Retina (tissue), 1 donor: ENCODE results near the gene ADCY1.

Experiments used
- DNase-seq: peaks from one replicate; pipeline ENCODE4 v3.0.0-alpha.2; 2016

ADCY1 gene

DNA sequence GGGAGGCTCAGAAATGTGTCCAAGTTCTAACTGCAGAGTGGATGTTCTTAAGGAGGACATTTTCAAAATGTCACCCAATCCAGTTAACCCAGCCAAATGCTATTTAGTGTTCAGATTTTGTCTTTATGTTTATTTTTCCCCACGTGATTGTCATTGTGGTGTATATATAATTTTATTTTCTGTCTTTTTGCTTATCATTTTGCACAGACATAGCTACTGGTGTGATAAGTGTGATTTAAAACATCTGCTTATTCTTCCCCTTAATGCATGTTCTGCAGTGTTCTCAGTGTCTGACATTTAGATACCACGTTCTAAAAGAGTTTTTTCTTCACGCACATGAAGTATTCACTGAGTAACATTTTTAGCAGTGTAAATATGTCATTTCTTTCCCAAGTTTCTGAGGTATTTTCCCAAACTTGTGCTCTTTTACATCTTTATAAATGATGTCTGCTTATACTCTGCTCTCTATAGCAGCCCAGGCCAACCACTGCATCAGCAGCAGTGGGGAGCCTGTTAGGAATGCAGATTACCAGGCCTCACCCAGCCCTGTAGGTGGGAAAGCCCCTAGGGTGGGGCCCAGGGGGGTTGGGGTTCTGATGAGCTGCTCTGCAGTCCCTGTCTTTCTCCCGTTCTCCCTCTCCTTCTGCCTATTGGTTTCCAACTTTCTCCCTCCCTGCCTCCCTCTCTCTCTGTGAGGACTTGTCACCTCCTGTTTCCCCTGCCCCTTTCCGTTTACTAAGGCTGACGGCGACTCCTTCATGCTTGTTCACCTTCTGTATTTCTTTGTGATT is 20.8 kb downstream of the ADCY1 start:
- no peak for DNase-seq

DNA sequence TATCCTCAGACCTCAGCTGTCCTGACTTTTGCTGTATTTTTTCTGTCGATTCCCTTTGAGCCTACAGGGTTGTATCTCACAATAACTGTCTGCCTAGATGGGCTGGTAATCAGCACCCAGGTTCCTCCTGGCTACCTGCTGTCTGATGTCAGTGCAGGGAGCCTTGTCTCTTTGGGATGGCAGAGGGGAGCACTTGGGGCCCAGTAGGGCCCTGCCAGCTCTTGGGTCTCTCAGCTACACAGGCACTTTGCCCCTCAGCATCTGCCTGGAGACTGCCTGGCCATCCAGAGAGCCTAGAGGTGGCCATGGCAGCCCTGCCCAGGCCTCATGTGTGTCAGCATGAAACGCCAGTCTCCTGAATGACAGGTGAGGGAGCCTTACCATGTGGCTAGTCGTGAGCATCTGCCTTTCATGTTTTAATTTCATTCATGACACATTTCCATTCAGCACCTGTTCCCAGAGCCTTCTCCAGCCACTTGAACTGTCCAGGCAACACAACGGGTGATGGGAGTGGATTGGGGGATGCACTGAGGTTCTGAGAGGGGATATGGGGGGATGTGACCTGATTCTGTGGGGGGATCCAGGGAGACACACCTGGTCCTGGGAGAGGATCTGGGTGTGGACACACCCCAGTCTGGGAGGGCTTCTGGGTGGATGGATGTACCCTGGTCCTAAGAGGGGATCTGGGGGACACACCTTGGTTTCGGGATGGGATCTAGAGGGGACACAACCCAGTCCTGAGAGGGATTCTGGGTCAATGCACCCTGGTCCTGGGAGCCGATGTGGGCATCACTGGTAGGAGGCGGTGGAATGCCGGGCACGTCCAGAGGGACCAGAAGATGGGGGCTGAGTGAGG is 21.9 kb downstream of the ADCY1 start:
- no peak for DNase-seq

DNA sequence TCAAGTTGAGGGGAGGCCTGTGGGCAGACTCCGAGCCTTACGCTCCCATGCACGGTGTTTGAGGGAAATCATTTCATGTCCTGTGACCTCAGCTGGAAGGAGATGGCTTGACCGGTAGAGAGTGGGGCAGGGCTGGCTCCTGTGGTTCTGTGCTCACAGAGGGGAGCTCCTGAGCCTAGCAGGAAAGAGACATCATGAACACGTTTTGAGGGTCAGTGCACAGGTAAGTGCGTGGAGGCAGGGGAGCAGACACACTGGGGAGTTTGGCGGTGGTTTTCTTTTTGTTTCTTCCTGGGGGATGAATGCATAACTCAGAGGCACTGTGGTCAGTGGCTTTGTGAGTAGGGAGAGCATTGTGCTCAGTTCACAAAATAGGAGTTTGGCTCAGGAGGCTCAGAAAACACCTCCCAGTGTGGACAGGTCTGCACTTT is 22.5 kb downstream of the ADCY1 start:
- no peak for DNase-seq

DNA sequence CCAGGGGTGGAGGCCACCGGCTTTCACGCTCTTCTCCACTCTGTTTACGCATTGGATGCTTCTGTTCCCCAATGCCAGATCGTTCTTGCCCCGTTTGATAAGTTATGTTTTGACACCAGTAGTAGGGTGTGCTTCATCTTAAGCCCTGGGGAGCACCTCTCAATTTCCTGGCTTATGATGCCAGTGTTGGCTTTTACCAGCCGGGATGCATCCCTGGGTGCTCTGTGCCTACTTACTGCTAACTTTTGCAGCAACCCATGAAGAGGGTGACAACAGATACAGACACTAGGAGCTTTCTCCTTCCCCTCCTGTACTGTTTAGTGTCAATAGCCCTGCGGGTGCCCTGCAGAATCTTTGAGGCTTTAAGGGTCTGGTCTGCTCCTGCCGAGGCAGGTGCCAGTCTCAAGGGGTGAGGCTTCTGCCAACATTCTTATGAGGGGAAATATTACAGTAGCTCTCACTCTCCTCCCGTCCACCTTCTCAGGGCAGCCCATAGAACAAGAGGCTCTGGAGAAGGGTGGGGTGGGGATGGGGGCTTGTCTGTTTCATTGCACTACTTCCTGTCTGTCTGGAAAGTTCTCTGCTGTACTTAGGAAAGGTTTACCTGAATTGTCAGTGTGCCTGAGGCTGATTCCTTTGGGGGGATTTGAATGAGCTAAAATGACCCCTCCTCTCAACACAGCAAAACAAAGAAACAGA is 23.3 kb downstream of the ADCY1 start:
- no peak for DNase-seq

DNA sequence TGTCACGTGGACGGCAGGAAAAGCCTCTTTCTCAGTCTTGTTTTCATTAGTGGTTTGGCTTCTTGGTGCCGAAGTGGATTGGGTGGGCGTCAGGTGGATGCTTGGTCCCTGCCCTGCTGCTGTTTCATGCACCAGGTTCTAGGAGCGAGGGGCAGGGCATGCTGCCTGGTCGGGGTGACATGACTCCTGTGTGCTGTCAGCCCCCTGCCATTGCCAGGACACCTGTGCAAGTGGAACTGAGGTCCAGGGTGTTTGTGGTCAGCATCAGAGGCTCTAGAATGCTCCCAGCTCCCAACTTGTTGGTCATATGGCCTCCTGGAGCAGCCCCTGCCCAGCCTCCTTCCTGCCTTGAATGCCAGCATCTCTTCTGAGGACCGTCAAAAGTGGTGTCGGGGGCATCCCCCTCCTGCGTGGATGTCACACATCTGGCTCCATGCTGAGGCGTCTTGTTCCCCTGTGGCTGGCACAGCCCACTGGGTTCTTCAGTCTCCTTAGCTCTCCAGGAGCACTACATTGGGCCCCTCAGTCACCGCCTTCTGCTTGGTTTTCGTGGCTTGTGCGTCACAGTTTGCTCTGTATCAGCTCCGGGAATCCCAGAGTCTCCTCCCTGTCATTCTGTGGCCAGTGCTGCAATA is 24.8 kb downstream of the ADCY1 start:
- DNase-seq: no peak

DNA sequence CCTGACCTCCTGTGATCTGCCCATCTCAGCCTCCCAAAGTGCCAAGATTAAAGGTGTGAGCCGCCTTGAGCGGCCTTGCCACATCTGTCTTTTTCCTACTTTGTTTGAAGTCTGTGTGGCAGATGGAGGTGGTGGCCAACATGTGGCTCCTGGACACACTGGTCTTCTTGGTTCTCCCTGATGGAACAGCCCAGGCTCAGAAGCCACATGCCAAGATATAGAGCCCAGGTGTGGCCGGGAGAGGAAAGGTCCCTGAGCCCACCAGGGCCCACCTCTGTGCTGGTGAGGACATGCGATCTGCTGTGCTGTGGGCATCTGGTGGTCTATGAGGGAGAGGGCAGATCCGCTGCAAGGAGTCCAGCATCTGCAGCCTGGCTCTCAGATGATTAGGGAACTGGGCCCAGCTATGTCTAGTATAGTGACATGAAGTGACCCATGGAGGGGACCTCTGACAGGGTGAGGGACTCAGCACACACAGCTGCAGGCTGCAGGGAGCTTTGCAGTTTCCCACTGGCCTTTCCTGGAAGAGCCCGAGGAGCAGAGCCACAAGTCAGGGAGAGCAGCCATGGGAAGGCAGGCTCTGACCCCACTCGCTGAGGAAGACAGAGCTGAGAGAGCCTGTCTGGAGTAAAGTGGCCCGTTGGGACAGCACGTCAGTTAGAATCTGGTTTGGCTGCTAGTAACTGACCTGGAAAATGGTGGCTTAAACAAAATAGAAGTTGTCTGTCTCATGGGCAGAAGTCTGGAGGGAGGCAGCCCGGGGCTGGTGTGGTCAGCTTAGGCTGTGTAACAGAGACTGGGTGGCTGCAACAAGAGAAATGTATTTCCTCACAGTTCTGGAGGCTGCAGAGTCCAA is 25.9 kb downstream of the ADCY1 start:
- DNase-seq: peak; percentile 75

DNA sequence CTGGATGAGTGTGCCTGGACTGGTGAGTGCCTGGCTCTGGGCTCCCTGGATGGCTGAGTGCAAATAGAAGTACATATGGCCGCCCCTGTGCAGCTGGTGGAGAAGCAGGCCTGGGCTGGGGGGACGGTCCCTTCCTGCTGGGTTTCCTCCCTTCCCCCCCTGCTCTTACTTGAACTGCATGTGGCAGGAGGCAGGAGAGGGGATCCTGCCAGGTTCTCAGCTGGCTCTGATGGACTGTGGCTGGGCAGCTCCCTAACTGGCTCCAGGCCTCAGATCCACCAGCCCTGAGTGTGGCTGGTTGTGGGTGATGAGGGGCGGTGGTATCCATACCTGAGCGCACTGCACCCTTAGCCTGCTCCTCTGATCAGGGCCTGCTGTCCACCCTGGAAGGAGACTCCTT is 26.9 kb downstream of the ADCY1 start:
- no peak for DNase-seq

DNA sequence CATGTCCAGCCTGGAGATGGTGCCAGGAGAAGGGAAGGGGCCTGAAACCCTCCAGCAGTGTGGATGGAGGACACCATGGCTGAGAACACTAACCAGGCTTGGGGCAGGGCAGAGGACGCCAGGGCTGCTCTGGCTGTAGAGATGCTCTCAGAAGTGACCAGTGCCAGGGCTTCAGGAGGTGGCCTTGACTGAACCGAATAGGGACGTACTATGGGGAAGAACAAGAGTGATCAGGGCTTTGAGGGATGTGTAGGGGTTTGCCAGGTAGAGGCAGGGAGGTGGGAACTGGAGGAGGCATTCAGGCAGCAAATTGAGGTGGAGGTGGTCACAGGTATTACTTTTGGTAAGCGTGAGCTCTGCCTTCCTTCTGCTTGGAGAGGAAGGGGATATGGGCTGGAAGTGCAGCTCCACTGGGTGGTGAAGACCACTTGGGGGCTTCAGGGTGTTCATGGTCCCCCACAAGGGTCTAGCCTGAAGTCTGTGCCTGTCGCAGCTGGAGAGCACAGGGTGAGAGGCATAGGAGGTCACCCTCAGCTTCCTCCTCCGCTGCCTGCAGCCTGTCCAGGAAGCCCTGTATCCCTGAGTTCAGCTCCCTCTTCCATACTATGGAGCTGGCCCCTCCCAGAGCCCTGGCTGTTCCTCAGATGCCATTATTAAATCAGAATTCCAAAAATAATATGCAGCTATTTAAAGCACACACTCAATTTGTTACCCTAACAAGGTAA is 27.8 kb downstream of the ADCY1 start:
- DNase-seq: no peak

DNA sequence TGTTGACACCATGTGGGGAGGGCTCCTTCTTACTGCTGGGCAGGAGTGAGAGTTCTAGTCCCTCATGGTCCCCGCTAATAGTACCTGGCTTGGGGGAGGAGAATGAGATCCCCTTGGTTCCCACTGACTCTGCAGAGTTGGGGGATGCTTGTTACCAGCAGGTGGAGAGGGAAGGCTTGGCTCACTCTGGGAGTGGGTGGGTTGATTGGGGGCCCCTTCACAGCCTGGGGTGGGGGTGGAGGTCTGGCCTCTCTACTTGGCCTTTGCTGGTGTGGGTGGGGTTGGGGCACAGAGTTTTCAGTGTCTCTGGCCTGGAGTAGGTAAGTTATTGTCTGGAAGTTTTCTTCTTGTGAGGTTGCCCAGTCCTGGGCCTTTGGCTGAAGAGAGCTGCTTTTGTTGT is 31.9 kb downstream of the ADCY1 start:
- no peak for DNase-seq

DNA sequence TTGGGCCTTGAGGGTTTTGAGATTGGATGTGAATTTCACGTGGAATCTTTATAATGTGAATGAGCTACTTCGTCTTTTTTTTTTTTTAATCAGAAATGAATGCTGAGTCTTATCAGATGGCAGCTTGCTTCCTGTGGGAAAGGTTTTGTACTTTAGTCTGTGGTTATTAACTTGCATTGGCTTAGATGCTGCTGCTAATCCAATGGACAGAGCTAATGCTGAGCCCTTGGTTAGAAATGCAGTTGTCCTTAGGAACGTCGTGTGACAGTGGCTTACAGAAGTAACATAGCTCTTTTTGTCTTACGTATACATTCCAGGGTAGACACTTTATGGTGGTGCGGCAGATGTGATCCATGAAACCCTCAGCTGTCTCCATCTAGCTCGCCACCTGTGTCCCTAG is 32.8 kb downstream of the ADCY1 start:
- no peak for DNase-seq

DNA sequence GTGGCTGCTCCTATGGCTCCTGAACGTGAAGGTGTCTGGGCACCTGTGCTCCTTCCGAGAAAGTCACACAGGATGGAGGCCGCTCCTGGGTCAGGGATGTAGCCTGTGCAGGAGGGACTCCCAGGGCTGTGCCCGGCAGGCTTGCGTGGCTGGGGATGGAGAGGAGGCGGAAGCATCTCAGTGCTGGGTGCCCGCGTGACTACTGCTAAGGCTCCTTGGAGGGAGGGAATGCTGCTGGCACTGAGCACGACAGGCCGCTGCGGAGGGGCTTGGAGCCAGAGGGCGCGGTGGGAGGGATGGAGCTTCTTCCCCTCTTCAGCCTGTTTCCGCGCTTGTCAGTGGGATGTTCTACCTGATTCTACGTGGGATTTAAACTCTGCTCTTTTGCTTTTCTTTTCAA is 35.0 kb downstream of the ADCY1 start:
- DNase-seq: no peak

DNA sequence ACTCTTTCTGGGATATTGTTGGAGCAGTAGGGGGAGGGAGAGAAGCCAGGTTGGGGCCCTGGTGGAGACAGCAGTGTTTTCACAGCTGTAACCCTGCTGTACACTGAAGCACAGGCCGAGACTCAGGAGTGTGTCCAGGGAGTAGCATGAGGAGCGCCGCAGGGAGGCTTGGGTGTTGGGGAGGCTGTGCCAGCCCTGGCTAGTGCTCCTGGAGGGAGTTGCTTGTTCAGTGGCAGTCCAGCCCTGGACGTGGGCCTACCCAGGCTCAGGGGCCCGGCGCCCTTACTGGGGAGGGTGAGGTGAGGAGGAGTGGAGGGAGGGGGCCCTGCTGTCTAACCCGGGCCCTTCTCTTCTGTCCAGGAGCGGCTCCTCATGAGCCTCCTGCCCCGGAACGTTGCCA is 35.9 kb downstream of the ADCY1 start:
- DNase-seq: no peak

DNA sequence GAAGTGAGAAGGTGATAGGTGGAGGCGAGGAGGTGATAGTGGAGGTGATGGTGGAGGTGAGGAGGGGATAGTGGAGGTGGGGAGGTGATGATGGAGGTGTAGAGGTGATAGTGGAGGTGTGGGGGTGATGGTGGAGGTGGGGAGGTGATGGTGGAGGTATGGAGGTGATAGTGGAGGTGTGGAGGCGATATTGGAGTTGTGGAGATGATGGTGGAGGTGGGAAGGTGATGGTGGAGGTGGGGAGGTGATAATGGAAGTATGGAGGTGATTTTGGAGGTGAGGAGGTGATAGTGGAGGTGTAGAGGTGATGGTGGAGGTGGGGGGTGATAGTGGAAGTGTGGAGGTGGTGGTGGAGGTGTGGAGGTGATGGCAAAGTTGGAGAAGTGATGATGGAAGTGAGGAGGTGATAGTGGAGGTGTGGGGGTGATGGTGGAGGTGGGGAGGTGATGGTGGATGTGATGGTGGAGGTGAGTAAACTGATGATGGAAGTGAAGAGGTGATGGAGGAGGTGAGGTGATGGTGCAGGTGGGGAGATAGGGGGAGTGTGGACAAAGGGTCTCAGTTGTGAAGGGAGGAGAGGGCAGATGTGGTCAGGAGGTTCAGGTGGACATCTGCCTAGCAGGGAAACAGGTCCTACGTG is 36.6 kb downstream of the ADCY1 start:
- DNase-seq: no peak

DNA sequence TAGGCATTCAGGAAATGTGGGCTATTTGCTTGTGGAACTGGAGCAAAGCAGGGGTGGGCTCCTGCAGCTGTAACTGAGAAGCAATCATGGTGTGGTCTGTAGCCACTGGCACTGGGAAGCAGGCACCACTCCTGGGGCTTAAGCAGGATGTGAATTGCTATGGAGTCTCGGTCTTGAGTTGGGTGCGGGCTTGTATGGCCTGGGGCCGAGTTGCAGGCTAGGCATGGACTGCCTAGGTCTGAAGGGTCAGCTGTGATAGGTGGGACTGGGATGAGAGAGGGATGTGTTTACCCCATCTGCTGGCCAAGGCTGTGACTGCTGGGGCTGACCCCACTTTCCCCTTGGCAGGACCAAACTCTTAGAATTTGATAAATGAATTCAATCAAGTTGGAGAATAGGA is 43.0 kb downstream of the ADCY1 start:
- DNase-seq: no peak

DNA sequence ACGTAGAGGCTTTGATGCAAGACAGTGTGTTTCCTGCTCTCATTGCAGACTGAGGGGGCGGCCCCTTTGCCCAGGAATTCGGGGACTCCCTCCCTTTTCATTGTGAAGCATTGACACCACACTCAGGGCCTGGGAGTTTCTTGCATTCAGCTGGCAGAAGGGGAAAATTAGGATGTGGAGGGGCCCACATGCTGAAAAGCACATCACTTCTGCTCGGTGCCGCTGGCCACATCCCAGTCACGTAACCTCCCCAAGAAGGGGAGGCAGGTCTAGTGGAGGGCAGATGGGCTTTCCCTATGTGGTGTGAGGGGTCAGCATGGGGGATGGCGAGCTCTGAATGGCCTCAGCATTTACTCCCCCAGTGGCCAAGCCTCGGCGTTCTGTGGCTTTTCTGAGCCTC is 47.9 kb downstream of the ADCY1 start:
- DNase-seq: no peak

DNA sequence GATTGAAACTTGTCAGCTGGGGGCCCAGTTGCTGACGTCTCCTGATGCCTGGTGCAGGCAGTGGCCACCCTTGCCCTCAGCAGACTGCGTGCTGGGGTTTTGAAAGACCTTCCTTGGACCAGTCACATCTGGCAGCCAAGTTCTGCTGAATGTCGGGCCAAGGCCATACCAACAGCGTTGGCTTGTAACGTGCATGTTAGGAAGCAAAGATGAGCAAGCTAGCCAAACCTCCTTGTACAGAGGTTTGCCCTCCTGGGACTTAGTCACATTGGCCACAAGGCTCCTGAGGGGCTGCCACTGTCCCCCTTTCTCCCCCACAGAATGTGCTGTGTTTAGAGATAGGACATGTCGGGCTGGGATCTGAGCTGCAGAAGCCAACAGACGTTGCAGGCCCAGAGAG is 49.0 kb downstream of the ADCY1 start:
- DNase-seq: no peak

DNA sequence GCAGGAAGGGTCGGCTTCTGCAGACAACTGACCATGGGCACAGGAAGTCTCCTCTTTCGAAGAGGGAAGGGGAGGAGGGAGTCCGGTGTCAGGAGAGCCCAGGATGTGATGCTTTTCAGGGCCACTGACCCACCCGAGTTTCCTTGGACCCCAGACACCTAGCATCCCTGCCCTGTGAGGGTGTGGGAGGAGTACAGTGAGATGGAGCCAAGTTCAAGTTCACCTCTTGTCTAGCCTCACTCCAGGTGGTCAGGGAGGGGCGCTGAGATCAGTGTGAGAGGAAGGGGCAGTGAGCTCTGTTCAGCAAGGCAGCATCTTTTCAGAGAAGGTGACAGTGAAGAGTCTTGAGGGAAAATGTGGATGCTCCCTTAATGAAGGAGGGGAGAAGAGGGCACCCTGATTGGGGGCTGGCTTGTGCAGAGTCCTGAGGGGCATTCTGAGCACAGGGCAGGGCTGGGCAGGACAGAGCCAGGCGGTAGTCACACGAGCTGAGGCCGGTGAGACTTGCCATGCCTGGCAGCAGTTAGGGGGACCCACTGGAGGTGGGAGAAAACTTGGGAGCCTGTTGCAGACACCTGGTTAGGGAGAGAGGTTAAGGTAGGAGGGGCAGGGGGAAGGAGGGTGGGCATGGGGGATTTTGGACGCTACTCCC is 49.7 kb downstream of the ADCY1 start:
- DNase-seq: no peak

DNA sequence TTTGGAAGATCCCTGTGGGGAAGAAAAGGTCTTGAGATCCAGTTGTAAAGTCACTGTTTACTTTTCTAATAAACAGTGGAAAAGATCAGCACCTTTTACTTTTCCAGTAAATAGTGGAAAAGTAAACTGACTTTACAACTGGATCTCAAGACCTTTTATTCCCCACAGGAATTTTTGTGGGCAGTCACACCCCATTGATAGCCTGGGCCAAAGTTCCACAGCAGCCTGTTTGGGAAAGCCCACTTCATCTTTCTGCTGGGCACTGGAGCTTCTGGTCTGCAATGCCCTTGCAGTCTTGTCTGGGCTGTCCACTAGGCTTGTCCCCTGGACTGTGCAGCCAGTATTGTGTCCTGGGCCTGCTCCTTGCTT is 50.2 kb downstream of the ADCY1 start:
- DNase-seq: no peak

DNA sequence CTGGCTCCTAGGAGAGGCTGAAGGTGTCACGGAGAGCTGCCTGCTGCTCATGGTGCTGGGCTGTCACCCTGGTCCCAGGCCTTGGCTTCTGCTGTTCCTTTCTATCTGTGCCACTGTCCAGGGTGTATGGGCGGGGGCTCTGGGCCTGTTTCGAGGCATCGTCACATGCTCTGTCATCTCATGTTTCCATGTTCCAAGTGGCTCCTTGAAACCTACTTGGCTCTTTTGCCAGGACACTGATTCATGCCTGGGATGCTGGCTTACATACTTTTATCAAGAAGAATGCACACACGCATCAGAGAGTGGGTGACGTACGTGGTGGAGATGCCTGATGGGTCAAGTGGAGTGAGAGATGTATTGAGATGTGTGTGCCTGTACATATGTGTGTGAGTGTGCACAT is 50.9 kb downstream of the ADCY1 start:
- no peak for DNase-seq

DNA sequence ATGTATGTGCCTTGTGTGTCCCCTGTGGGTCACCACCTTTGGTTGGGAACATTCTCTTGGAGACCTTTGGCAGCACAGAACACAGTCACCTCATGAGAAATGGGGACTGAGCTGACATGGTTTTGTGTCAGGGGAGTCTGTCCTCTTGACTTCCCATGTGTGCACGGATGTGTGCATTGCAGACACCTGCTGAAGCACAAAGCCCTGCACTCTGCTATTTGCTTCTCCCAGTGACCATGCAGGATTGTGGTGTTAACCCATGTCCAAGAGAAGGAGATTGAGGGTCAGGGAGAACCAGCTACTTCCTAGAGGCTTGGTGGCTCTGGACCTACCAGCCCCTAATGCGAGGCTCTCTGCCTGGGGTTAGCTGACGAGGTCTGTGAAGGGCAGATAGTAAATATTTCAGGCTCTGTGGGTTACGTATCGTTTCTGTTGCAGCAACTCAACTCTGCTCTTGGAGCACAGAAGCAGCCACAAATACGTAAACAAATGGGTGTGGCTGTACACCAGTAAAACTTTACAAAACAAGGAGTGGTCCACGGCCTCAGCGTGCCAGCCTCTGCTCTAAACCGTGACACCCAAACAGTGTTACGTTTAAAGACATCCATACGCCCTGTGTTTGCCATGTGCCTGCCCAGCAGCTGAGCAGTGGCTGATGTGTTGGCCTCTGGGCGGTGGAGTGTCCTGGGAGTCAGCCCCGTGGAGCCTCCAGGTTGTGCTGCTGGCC is 51.7 kb downstream of the ADCY1 start:
- DNase-seq: no peak
